Spinal cord (tissue), 10 donors: ENCODE results near the gene CDC42BPA. TPM values are rescaled to one million over a fixed set of nuclear protein-coding genes. Genes with fewer than 3 reads are reported as not detected.
A peak's percentile ranks its signal among the peaks of the same experiment; 100 is the strongest.
"Not testable (repeated sequence)": the region's sequence is repeated elsewhere in the genome, so short reads cannot be mapped to it uniquely, and the experiment has no call there.

Source experiments
- DNase-seq, 6 donors: peaks; one replicate each; pipeline versions ENCODE4 v3.0.0 to v3.0.0-alpha.2; 2013 to 2015; ENCODE audit warnings: low spot score in 6 of 6, low read depth in 4 of 6
- H3K27ac ChIP-seq: one replicate; pipeline ENCODE4 v1.5.1; 2013; ENCODE audit warnings: low read depth, low read length, control low read depth
- H3K27me3 ChIP-seq: one replicate; pipeline ENCODE4 v1.6.1; 2013; ENCODE audit warnings: low read length; ENCODE audit not compliant: control insufficient read depth, insufficient read depth
- H3K36me3 ChIP-seq: one replicate; pipeline ENCODE4 v1.6.1; 2013; ENCODE audit warnings: low read length; ENCODE audit not compliant: control insufficient read depth, insufficient read depth
- H3K4me1 ChIP-seq: one replicate; pipeline ENCODE4 v1.6.1; 2013; ENCODE audit warnings: low read length; ENCODE audit not compliant: control insufficient read depth, insufficient read depth
- H3K4me3 ChIP-seq: one replicate; pipeline ENCODE4 v1.5.1; 2013; ENCODE audit warnings: low read depth, low read length, control low read depth
- H3K9me3 ChIP-seq: one replicate; pipeline ENCODE4 v1.6.1; 2013; ENCODE audit warnings: low read length; ENCODE audit not compliant: control insufficient read depth, insufficient read depth
- WGBS: methylation state at CpG from one replicate; pipeline ENCODE4 v1.1.5; 2013; ENCODE audit warnings: missing lambda C conversion rate; ENCODE audit not compliant: insufficient coverage; 5-methylcytosine and 5-hydroxymethylcytosine counted together
- polyA plus RNA-seq, 2 donors: library from polyadenylated mRNA; unstranded; fragments of 120-200 nt; gene quantifications; one replicate each; pipeline ENCODE4 v1.2.1, GENCODE V29; 2013; ENCODE audit not compliant: insufficient read length in 2 of 2
- total RNA-seq, 2 donors: library from RNA; depleted of rRNA in 1 of 2; stranded (reverse); fragments of 120-200 nt in 1 of 2; fragments of >200 nt in 1 of 2; gene quantifications; one replicate each; pipeline versions ENCODE4 v1.2.3 to v1.2.4, GENCODE V29; 2013 to 2014
- donor health status: healthy.

Gene CDC42BPA
- total and polyA plus RNA-seq, 4 donors, result 44.5 to 129 (median 55.0) TPM

GRCh38 chr1:227298512-227299240, 19.6 kb downstream of the CDC42BPA start:
- no peaks in the 10 kb centered on the region for H3K9me3 ChIP-seq
- H3K4me1 ChIP-seq, result no peaks in the 10 kb centered on the region
- H3K36me3 ChIP-seq, result no peaks in the 10 kb centered on the region
- WGBS, result no CpG with 5 or more reads among the region's 3 CpGs
- peak in 1 of 6 donors; percentile 42 for DNase-seq
- no peaks in the 10 kb centered on the region for H3K27me3 ChIP-seq
- H3K4me3 ChIP-seq, result no peak overlapping the region
- no peak overlapping the region for H3K27ac ChIP-seq

- no peak overlapping the region for H3K27ac ChIP-seq
These were observed 21.1 kb downstream of the CDC42BPA start for GRCh38 chr1:227297073-227297793.

DNA sequence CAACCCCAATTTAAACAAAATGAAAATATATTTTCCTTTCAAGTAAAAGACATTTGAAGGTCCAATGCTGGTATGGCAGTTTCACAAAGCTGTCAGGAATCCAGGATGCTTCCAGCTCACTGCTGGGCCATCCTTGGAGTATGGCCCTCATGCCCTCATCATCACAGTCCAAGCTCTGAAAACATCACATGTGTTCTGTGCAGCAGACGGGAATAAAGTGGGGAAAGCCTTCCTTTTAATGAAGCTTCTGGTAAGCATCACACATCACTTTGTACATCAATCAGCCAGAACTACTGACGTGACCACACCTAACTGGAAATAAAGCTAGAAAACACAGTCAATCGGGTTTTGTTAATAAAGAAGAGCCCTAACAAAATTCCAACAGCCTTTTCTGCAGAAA, 22.7 kb downstream of the CDC42BPA start:
- DNase-seq, result no peak
- Histone ChIP-seq H3K4me3 (no peak overlapping the region), H3K36me3 (no peaks in the 10 kb centered on the region), H3K27ac (no peak overlapping the region), H3K9me3 (no peaks in the 10 kb centered on the region), H3K4me1 (no peaks in the 10 kb centered on the region), H3K27me3 (no peaks in the 10 kb centered on the region)
- WGBS, result no CpG with 5 or more reads among the region's 3 CpGs

More at GRCh38 chr1:227297073-227297793, 21.1 kb downstream of the CDC42BPA start:
- no peak overlapping the region for H3K4me3 ChIP-seq
- H3K9me3 ChIP-seq, result no peaks in the 10 kb centered on the region
- H3K27me3 ChIP-seq, result no peaks in the 10 kb centered on the region
- H3K36me3 ChIP-seq, result no peaks in the 10 kb centered on the region
- no peak for DNase-seq
- no CpG with 5 or more reads among the region's 4 CpGs for WGBS
- H3K4me1 ChIP-seq, result no peaks in the 10 kb centered on the region

DNA sequence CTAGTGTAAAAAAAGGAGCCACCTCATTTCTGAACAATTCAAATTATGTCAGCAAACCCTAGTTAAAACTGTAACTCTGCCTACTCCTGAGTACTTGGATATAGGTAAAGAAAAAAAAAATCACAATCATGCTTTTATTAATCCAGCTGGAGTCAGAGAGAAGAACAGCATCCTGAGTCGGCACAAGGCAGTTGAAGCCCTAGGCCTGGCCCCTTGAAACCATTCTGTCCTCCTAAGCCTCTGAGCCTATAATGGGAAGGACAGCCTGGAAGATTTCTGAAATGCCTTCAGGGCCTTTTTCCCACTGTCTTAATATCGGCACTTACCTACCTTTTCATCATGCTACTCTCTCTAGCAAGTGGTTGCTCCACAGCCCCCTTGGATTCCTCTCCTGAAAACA, 32.5 kb downstream of the CDC42BPA start:
- Histone ChIP-seq H3K4me1 (no peaks in the 10 kb centered on the region), H3K27me3 (no peaks in the 10 kb centered on the region), H3K9me3 (peaks cover 6% of the 10 kb centered on the region), H3K27ac (no peak overlapping the region), H3K4me3 (no peak overlapping the region), H3K36me3 (no peaks in the 10 kb centered on the region)
- WGBS, result 100% methylated on average over 1 of the region's 2 CpGs
- DNase-seq, result no peak

DNA sequence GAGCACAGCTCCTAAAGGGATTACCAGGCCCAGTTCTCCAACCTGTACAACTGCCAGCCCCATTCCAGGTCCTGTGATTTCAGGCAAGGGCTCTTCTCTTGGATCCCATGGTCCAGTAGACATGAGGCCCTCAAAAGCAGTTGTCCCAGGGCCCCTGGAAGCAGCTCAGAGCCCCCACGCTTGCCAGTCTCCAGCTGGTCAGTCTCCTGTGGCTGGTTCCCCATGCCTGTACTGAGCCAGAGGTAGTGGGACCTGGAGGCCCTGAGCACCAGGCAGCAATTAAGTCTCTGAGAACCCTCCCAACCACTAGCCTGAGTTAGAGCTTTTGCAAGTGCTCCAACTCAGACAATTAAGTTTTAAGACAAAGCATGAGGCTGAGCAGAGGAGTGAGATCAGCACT, 36.9 kb downstream of the CDC42BPA start:
- Histone ChIP-seq H3K27ac (no peak overlapping the region), H3K9me3 (peaks cover 3% of the 10 kb centered on the region), H3K4me1 (no peaks in the 10 kb centered on the region), H3K4me3 (no peak overlapping the region), H3K27me3 (no peaks in the 10 kb centered on the region), H3K36me3 (no peaks in the 10 kb centered on the region)
- 94% methylated on average over 1 of the region's 1 CpG for WGBS
- no peak for DNase-seq

DNA sequence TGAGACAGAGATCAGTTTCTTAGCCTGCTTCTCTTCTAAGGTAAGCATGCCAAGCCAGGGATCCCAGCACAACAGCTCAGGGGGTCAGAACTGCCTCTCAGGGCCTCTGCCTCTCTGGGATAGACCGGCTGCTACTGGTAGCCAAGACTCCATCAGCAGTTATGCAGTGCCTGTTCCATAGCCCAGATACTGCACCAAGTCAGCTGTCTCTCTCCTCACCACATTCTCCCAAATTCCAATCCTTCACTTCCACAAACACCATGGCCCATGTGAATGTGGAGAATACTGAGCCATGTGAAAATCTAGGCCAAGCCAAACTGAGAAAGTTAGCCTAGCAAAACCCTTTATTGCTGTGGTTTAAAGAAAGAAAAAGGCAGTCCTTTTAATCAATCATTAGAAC, 37.5 kb downstream of the CDC42BPA start:
- H3K27ac ChIP-seq, result no peak overlapping the region
- H3K27me3 ChIP-seq, result no peaks in the 10 kb centered on the region
- DNase-seq, result no peak
- H3K4me3 ChIP-seq, result no peak overlapping the region
- H3K9me3 ChIP-seq, result no peaks in the 10 kb centered on the region
- no peaks in the 10 kb centered on the region for H3K36me3 ChIP-seq
- no peaks in the 10 kb centered on the region for H3K4me1 ChIP-seq
- WGBS, result 100% methylated on average over 1 of the region's 1 CpG

- DNase-seq, H3K4me3 ChIP-seq, H3K4me1 ChIP-seq, H3K27ac ChIP-seq, H3K9me3 ChIP-seq, H3K27me3 ChIP-seq, H3K36me3 ChIP-seq: not testable (repeated sequence)
- WGBS, result 96% methylated on average over 26 of the region's 44 CpGs
These were observed 42.1 kb downstream of the CDC42BPA start for GRCh38 chr1:227276156-227276693.

DNA sequence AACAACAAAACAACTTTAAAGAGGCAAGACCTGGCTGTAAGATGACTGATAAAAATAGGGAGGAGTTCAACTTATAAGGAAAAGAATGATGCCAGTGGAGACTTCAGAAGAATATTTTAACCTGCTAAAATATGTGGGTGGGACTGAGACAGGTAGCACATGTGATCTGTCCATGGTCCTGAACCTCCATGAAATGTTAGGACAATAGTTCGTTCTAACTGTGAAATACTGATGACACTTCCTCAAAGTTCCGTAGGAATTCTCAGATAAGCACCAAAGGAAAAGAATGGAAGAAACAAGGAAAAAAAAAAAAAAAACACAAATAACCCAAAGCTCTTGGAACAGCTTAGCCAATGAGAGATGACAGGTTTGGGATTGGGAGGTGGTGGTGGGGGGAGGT, 44.7 kb downstream of the CDC42BPA start:
- no CpG with 5 or more reads among the region's 2 CpGs for WGBS
- no peak for DNase-seq
- no peaks in the 10 kb centered on the region for H3K4me1 ChIP-seq

DNA sequence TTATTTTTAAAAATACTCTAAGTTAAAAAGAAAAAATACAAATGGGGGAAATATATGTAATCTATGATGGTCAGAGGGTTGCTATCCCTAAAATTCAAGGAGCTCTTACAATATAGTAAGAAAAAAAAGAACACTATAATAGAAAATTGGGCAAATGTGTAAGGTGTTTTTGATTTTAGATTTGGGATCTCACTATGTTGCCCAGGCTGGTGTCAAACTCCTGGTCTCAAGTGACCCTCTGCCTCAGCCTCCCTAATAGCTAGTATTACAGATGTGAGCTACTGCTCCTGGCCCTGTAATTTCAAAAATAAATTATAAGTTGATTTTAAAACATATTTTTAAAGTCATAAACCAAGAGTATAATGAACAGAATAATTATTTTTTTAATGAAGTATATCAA, 45.9 kb downstream of the CDC42BPA start:
- Histone ChIP-seq H3K27ac (no peak overlapping the region), H3K9me3 (no peaks in the 10 kb centered on the region), H3K4me1 (no peaks in the 10 kb centered on the region), H3K27me3 (no peaks in the 10 kb centered on the region), H3K36me3 (no peaks in the 10 kb centered on the region), H3K4me3 (no peak overlapping the region)
- no peak for DNase-seq

More for the DNA sequence above, 44.7 kb downstream of the CDC42BPA start:
- Histone ChIP-seq H3K9me3 (no peaks in the 10 kb centered on the region), H3K27me3 (no peaks in the 10 kb centered on the region), H3K4me3 (no peak overlapping the region), H3K27ac (no peak overlapping the region), H3K36me3 (no peaks in the 10 kb centered on the region)

GRCh38 chr1:227270554-227270953, 47.7 kb downstream of the CDC42BPA start:
- no peak for DNase-seq
- Histone ChIP-seq H3K27ac (no peak overlapping the region), H3K9me3 (no peaks in the 10 kb centered on the region), H3K36me3 (no peaks in the 10 kb centered on the region), H3K4me3 (no peak overlapping the region), H3K27me3 (no peaks in the 10 kb centered on the region), H3K4me1 (no peaks in the 10 kb centered on the region)
- no CpG with 5 or more reads among the region's 2 CpGs for WGBS
